ENCODE data around the gene IDH3G. TPM values are rescaled to one million over a fixed set of nuclear protein-coding genes. Genes with fewer than 3 reads are reported as not detected.

The IDH3G gene
- total RNA-seq, 1 donor from 2014 or later, result 49.5 TPM

- H3K9me3 Mint-ChIP-seq (ENCODE audit: low read depth), result no peaks in the 10 kb centered on the region
- peaks cover 2% of the 10 kb centered on the region for H3K4me1 Mint-ChIP-seq (ENCODE audit: low read depth)
- no peaks in the 10 kb centered on the region for H3K36me3 Mint-ChIP-seq (ENCODE audit: insufficient read depth)
- DNase-seq (ENCODE audit: low spot score, unreplicated experiment), result peak; percentile 57
- H3K27ac Mint-ChIP-seq, result no peak within 1 kb of the TSS
- peaks cover 3% of the 10 kb centered on the region for H3K27me3 Mint-ChIP-seq
- TF ChIP-seq CTCF (IDR thresholded peaks at IDR 0.05; ENCODE audit: unreplicated experiment), result peak; percentile 74
- no peak within 1 kb of the TSS for H3K4me3 Mint-ChIP-seq (ENCODE audit: low read depth)
Measured at GRCh38 chrX:153763989-153764755, 30.0 kb downstream of the IDH3G start, which contains the start of gene PLXNB3. Gene PLXNB3 (plus strand): TSS chrX:153764249. CDS start chrX:153765536, 1,287 bp downstream.

GRCh38 chrX:153763298-153763932, 30.8 kb downstream of the IDH3G start:
- Mint-ChIP-seq H3K27me3 (peaks cover 3% of the 10 kb centered on the region), H3K4me1 (ENCODE audit: low read depth) (peaks cover 2% of the 10 kb centered on the region), H3K4me3 (ENCODE audit: low read depth) (no peak overlapping the region), H3K36me3 (ENCODE audit: insufficient read depth) (no peaks in the 10 kb centered on the region), H3K9me3 (ENCODE audit: low read depth) (no peaks in the 10 kb centered on the region), H3K27ac (no peak overlapping the region)
- DNase-seq (ENCODE audit: low spot score, unreplicated experiment), result no peak
- no peak for TF ChIP-seq CTCF (IDR thresholded peaks at IDR 0.05; ENCODE audit: unreplicated experiment)

DNA sequence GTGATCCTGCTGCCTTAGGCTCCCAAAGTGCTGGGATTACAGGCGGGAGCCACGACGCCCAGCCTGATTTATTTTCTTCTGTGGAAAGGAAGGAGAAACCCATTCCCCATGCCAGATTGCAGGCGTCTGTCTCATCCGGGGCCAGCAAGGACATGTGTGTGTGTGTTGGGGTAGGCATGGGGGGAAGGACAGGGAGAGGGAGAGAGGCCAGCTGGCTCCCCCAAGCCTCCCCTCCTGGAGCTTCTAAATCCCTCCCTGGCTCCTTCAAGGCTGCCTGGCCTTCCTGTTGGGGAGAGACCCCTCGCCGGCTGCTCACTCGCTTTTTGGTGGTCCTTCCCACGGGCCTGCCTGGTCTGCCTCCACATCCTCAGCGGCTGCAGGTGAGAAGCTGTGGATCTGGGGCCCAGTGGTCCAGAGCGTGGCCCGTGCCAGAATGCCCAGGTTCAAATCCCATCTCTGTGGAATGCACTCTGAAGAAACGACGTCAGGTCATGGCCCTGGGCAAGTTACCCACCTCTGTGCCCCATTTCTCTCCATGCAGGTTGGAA, 31.5 kb downstream of the IDH3G start:
- H3K27me3 Mint-ChIP-seq, result peaks cover 3% of the 10 kb centered on the region
- peaks cover 2% of the 10 kb centered on the region for H3K9me3 Mint-ChIP-seq (ENCODE audit: low read depth)
- no peak for DNase-seq (ENCODE audit: low spot score, unreplicated experiment)

DNA sequence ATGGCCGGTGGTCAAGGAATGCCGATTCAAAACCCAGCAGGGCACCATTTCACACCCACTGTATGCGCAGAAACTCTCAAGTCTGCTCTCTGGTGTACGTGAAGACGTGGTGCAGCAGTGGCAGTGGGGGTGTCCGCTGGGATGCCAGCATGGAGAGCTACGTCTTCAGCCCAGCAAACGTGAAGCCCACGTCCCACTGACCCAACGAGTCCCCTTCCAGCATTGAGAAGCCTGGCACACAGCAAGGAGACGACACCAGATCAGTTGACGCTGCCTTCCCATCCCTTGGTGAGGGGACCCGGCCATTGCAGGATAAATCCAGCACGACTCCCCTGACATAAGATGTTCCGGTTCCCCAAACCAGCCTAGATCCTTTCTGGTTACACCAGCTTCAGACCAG, 32.3 kb downstream of the IDH3G start:
- Mint-ChIP-seq H3K9me3 (ENCODE audit: low read depth) (peaks cover 4% of the 10 kb centered on the region), H3K27ac (no peak overlapping the region)

More for the DNA sequence above, 31.5 kb downstream of the IDH3G start:
- Mint-ChIP-seq H3K27ac (no peak overlapping the region), H3K4me1 (ENCODE audit: low read depth) (peaks cover 2% of the 10 kb centered on the region), H3K4me3 (ENCODE audit: low read depth) (no peak overlapping the region), H3K36me3 (ENCODE audit: insufficient read depth) (no peaks in the 10 kb centered on the region)
- TF ChIP-seq CTCF (IDR thresholded peaks at IDR 0.05; ENCODE audit: unreplicated experiment), result no peak

More for the DNA sequence above, 32.3 kb downstream of the IDH3G start:
- H3K36me3 Mint-ChIP-seq (ENCODE audit: insufficient read depth), result no peaks in the 10 kb centered on the region
- no peak for TF ChIP-seq CTCF (IDR thresholded peaks at IDR 0.05; ENCODE audit: unreplicated experiment)
- H3K4me1 Mint-ChIP-seq (ENCODE audit: low read depth), result peaks cover 2% of the 10 kb centered on the region
- no peak overlapping the region for H3K4me3 Mint-ChIP-seq (ENCODE audit: low read depth)
- no peak for DNase-seq (ENCODE audit: low spot score, unreplicated experiment)
- H3K27me3 Mint-ChIP-seq, result peaks cover 3% of the 10 kb centered on the region

Measured in progenitor cell of endocrine pancreas (in vitro differentiated cells).